HL-60 (cell line): Measurements from ENCODE around the gene ANKRD27.

Experiments used
- DNase-seq, 2 experiments: peaks; one replicate each; pipeline ENCODE4 v3.0.0-alpha.2; 2010 to 2020; ENCODE audit warnings: low read depth in 1 of 2, low spot score in 1 of 2
- H3K27ac ChIP-seq: fragments of 250-450 bp; sonication (Bioruptor Pico); replicated peaks from 2 replicates; pipeline ENCODE4 v1.5.1; 2020; ENCODE audit warnings: mild to moderate bottlenecking, moderate library complexity
- H3K27me3 ChIP-seq: fragments of 250-450 bp; sonication (Bioruptor Pico); 2 replicates; pipeline ENCODE4 v1.5.1; 2021; ENCODE audit warnings: mild to moderate bottlenecking, moderate library complexity; ENCODE audit not compliant: insufficient read depth, poor library complexity, severe bottlenecking
- H3K4me3 ChIP-seq: replicated peaks from 2 replicates; pipeline ENCODE4 v1.5.1; 2011; ENCODE audit warnings: mild to moderate bottlenecking, control low read depth, low read length; ENCODE audit not compliant: insufficient read depth
- CTCF ChIP-seq: IDR thresholded peaks from one replicate; pipeline ENCODE4 v1.5.1; 2011; ENCODE audit warnings: low read length, control low read depth, inconsistent platforms; ENCODE audit not compliant: insufficient read depth
- GABPA ChIP-seq: IDR thresholded peaks from 2 replicates; pipeline ENCODE4 v1.6.1; 2012; ENCODE audit warnings: low read depth
- POLR2AphosphoS5 ChIP-seq: IDR thresholded peaks from 2 replicates; pipeline ENCODE4 v1.6.1; 2012; ENCODE audit warnings: low read depth
- SPI1 ChIP-seq: IDR thresholded peaks from 2 replicates; pipeline ENCODE4 v1.6.1; 2012; ENCODE audit warnings: low read depth, mild to moderate bottlenecking, borderline replicate concordance
- TF ChIP-seq, protein P1 (sequence below): IDR thresholded peaks from 2 replicates; pipeline ENCODE4 v1.6.1; 2012; ENCODE audit warnings: low read depth; ENCODE audit not compliant: insufficient replicate concordance

ANKRD27 gene

DNA sequence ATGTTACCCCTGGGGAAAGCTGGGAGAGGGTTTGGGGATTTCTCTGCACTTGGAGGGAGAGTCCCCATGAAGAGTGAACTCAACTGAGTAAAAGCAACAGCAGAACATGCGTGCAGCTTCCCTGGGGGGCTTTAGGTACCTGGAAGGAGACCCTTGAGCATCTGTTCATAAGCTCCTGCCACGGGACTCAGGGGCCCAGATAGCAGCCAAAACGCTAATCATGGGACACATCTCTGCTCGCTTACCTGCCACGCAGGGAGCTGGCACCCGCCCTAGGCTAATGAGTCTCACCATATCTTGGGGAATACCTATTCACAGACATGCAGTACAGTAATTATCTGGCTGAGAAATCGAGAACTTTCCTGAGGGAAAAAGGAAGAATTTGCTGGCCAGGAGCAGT, 60.1 kb downstream of the ANKRD27 start:
- Histone ChIP-seq H3K27me3 (no peaks in the 10 kb centered on the region), H3K4me3 (no peak overlapping the region), H3K27ac (no peak overlapping the region)
- TF ChIP-seq POLR2AphosphoS5 (no peak), GABPA (no peak)
- DNase-seq = no peak

DNA sequence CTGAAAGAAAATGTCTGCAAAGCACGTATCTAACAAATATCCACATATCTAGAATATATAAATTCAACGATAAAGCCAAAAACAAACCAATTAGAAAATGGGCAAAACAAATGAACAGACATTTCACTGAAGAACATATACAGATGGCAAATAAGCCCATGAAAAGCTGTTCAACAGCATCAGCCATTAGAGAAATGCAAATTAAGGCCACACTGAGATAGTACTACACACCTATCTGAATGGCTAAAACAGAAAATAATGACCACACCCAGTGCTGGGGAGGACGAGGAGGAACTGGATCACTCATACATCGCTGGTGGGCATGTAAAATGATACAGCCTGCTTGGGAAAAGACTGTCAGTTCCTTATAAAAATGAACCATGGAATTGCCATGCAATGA, 62.0 kb downstream of the ANKRD27 start:
- Histone ChIP-seq H3K4me3 (no peak overlapping the region), H3K27me3 (no peaks in the 10 kb centered on the region), H3K27ac (no peak overlapping the region)
- TF ChIP-seq POLR2AphosphoS5 = no peak
- no peak for TF ChIP-seq SPI1
- TF ChIP-seq, protein P1, sequence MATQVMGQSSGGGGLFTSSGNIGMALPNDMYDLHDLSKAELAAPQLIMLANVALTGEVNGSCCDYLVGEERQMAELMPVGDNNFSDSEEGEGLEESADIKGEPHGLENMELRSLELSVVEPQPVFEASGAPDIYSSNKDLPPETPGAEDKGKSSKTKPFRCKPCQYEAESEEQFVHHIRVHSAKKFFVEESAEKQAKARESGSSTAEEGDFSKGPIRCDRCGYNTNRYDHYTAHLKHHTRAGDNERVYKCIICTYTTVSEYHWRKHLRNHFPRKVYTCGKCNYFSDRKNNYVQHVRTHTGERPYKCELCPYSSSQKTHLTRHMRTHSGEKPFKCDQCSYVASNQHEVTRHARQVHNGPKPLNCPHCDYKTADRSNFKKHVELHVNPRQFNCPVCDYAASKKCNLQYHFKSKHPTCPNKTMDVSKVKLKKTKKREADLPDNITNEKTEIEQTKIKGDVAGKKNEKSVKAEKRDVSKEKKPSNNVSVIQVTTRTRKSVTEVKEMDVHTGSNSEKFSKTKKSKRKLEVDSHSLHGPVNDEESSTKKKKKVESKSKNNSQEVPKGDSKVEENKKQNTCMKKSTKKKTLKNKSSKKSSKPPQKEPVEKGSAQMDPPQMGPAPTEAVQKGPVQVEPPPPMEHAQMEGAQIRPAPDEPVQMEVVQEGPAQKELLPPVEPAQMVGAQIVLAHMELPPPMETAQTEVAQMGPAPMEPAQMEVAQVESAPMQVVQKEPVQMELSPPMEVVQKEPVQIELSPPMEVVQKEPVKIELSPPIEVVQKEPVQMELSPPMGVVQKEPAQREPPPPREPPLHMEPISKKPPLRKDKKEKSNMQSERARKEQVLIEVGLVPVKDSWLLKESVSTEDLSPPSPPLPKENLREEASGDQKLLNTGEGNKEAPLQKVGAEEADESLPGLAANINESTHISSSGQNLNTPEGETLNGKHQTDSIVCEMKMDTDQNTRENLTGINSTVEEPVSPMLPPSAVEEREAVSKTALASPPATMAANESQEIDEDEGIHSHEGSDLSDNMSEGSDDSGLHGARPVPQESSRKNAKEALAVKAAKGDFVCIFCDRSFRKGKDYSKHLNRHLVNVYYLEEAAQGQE = no peak
- TF ChIP-seq CTCF = no peak
- TF ChIP-seq GABPA = no peak
- DNase-seq = no peak

GRCh38 chr19:32611161-32611560, 63.8 kb downstream of the ANKRD27 start:
- no peak for DNase-seq
- no peak overlapping the region for H3K4me3 ChIP-seq
- H3K27me3 ChIP-seq = no peaks in the 10 kb centered on the region
- no peak overlapping the region for H3K27ac ChIP-seq
- TF ChIP-seq, protein P1 = no peak
- no peak for TF ChIP-seq CTCF
- no peak for TF ChIP-seq POLR2AphosphoS5

GRCh38 chr19:32607479-32607878, 67.5 kb downstream of the ANKRD27 start:
- no peak for TF ChIP-seq POLR2AphosphoS5
- H3K4me3 ChIP-seq = no peak overlapping the region
- no peak overlapping the region for H3K27ac ChIP-seq
- no peaks in the 10 kb centered on the region for H3K27me3 ChIP-seq
- no peak for DNase-seq

DNA sequence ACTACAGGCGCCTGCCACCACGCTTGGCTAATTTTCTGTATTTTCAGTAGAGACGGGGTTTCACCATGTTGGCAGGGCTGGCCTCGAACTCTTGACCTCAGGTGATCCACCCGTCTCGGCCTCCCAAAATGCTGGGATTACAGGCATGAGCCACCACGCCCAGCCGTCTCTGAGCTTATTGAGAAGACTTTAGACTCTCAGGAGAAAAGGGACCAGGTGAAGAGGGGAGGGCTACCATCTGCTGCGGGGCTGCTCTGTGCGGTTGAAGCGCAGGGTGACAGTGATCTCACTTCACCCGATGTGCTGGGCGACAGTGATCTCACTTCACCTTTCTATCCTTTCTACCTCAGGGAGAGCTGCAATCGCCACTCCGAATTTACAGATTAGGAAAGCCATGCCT, 68.7 kb downstream of the ANKRD27 start:
- DNase-seq = no peak
- TF ChIP-seq SPI1 = no peak
- no peak for TF ChIP-seq GABPA
- TF ChIP-seq, protein P1 = no peak
- TF ChIP-seq CTCF = no peak
- TF ChIP-seq POLR2AphosphoS5 = no peak
- H3K4me3 ChIP-seq = no peak overlapping the region
- H3K27me3 ChIP-seq = no peaks in the 10 kb centered on the region
- no peak overlapping the region for H3K27ac ChIP-seq
